Coronary artery (tissue), 2 donors: ENCODE results near the gene ZNF750.

Experiments
- DNase-seq: peaks from one replicate; pipeline ENCODE4 v3.0.0-alpha.2; 2017; ENCODE audit warnings: low spot score
- H3K27ac ChIP-seq, 2 donors: fragments of 200-600 bp; sonication (generic); one replicate each; pipeline ENCODE4 v1.5.1; 2016 to 2019
- H3K4me3 ChIP-seq: fragments of 200-600 bp; sonication (generic); 2 replicates; pipeline ENCODE4 v1.5.1; 2016; ENCODE audit warnings: mild to moderate bottlenecking, moderate library complexity
- TF ChIP-seq, protein P1 (sequence below): fragments of 200-600 bp; sonication (generic); IDR thresholded peaks from one replicate; pipeline ENCODE4 v1.5.1; 2019; ENCODE audit warnings: antibody characterized with exemption

ZNF750 gene

DNA sequence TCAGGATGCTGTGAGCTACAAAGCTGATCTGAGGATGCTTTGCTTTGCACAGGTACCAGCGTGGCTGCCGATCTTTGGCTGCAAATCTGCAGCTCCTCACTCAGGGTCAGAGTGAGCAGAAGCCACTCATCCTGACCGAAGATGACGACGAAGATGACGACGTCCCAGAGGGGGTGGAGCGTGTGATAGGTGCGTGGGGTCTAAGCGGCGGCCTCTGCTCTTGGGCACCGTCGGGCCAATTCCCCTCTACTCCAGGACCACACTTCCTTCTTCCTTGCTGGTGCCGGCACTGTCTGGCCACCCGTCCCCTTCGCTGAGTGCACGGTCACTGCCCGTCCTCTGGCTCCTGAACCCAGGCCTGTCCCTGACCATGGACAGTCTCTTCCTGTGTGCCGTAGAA, 34.0 kb downstream of the ZNF750 start:
- TF ChIP-seq, protein P1, sequence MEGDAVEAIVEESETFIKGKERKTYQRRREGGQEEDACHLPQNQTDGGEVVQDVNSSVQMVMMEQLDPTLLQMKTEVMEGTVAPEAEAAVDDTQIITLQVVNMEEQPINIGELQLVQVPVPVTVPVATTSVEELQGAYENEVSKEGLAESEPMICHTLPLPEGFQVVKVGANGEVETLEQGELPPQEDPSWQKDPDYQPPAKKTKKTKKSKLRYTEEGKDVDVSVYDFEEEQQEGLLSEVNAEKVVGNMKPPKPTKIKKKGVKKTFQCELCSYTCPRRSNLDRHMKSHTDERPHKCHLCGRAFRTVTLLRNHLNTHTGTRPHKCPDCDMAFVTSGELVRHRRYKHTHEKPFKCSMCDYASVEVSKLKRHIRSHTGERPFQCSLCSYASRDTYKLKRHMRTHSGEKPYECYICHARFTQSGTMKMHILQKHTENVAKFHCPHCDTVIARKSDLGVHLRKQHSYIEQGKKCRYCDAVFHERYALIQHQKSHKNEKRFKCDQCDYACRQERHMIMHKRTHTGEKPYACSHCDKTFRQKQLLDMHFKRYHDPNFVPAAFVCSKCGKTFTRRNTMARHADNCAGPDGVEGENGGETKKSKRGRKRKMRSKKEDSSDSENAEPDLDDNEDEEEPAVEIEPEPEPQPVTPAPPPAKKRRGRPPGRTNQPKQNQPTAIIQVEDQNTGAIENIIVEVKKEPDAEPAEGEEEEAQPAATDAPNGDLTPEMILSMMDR = no peak
- no peak overlapping the region for H3K4me3 ChIP-seq
- DNase-seq = no peak
- H3K27ac ChIP-seq = no peak overlapping the region

DNA sequence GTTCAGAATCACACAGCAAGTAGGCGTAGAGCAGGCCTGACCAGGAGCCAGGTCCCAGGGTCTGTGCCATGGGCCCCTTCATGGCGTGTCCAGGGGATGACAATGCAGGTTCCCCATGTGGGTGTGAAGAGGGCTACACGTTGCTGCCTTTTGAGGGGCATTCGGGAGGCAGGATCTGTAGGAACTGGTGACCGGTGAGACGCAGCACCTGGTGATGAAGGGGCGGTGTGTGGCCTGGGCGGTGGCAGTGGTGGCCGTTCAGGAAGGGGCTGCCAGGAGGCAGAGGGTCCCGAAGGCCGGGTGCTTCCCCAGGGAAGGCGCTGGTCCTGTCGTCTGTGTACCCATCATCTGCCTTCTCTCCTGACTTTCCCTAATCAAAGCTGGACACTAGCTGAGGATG, 34.6 kb downstream of the ZNF750 start:
- TF ChIP-seq, protein P1 = no peak
- Histone ChIP-seq H3K27ac (peak overlapping the region in 1 of 2 donors; percentile 65), H3K4me3 (no peak overlapping the region)
- DNase-seq = no peak

DNA sequence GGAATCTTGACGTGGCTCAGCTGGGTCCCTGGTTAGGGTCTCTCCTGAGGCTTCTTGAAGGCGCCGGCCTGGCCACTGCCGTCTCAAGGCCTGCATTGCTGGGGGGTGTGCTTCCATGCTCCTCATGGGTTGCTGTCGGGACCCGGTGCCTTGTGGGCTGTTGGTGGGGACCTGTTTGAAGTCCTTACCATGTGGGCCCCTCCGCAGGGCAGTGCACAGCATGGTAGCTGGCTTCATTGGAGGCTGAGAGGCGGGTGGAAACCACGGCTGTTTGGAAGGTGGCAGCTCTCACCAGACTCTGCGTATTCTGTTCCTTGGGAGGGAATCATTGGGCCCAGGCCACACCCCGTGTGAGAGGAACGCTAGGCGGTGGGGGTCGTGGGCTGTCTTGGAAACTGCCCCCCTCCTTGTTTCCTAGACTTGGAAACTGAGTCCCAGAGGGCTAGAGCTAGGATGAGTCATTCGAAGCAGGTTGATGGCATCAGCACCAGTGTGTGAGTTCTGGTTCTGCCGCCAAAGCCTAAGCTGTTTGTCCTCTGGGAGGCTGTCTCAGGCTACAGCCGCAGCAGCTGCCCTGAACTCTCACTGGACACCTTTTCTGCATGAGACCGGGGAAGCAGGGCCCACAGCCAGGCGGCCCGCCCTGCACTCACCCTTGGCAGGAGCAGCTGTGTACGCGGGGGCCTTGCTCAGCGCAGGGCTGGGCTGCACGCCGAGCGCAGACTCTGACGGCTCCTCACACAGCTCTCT, 35.2 kb downstream of the ZNF750 start:
- peak overlapping the region in 1 of 2 donors; percentile 65 for H3K27ac ChIP-seq

DNA sequence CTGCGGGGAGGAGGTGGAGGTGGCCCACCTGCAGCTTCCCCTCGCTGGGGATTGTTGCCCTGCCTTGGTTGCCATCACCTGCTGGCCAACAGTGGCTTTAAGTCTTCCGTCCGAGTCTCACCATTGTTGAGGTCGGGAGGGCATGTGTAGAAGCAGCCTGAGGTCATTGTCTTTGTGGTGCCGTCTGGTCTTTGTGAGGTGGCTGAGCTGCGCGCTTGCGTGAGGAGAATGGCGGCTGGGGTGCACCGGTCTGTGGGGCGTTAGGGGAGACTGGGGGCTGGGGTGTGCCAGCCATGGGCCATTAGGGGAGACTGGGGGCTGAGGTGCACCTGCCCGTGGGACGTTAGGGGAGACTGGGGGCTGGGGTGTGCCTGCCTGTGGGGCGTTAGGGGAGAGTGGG, 36.2 kb downstream of the ZNF750 start:
- H3K27ac ChIP-seq = no peak overlapping the region
- no peak for DNase-seq

More for the DNA sequence above, 35.2 kb downstream of the ZNF750 start:
- DNase-seq = peak; percentile 82
- TF ChIP-seq, protein P1 = no peak
- no peak overlapping the region for H3K4me3 ChIP-seq

DNA sequence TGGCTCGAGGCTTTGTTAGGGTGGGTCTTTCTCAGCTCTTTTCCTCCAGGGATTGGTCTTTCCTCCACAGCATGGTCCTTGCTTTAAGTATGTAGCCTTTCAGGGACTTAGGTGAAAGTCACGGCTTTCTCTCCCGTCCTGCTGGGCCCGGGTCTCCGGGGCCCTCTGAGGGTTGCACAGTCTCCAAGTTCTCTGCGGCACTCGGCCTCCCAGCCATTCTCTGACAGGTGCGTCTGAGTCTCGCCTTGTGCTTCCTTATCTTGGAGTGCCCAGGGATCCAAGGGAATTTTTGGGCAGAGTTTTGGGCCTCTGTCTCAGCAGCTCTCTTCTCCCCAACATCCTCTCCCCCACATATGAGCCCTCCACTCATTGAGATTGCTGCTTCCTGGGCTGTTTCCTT, 36.6 kb downstream of the ZNF750 start:
- H3K27ac ChIP-seq = no peak overlapping the region
- TF ChIP-seq, protein P1 = no peak
- DNase-seq = no peak
- no peak overlapping the region for H3K4me3 ChIP-seq

More for the DNA sequence above, 36.2 kb downstream of the ZNF750 start:
- TF ChIP-seq, protein P1 = no peak
- H3K4me3 ChIP-seq = no peak overlapping the region

DNA sequence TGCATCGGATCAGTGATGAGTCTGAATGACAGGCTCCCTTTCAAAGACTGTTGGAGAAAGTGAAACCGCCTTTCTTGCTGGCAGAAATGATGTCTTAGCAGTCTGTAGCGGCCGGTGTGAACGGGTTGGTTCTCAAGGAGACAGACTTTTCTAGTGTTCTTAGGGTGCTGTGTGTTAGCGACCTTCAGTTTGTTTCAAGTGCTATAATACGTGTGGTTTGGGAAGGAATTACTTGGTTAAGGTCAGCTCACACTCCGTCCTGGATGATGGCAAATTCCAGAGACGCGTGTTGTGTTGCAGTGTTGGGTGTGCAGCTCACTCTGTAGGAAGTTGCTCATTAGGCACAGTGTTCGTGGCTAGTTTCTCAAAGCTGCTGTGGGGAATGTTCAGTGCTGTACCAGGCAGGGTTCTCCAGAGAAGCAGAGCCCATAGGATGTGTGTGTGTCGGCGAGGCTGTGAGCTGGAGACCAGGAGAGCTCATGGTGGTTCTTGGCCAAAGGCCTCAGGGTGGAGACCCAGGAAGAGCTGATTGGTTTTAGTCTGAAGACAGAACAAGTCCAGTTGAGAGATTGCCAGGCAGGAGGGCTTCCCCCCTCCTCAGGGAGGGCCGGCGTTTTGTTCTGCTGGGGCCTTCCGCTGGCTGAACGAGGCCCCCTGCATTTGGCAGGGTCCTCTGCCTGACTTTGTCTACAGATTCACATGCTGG, 37.6 kb downstream of the ZNF750 start:
- no peak overlapping the region for H3K4me3 ChIP-seq
- H3K27ac ChIP-seq = no peak overlapping the region
- no peak for DNase-seq
- TF ChIP-seq, protein P1 = no peak
